Psoas muscle (tissue), 8 donors: ENCODE measurements around the gene SLC39A11. TPM values are rescaled to one million over a fixed set of nuclear protein-coding genes. Genes with fewer than 3 reads are reported as not detected.

Experiments
- ATAC-seq, 4 donors: fragments of 200-7000 bp; cut with Tn5 transposase; one replicate each; pipeline ENCODE4 v1.9.1; 2020; ENCODE audit warnings: moderate library complexity in 3 of 4, mild to moderate bottlenecking in 2 of 4
- DNase-seq, 2 donors: peaks; one replicate each; pipeline ENCODE4 v3.0.0-alpha.2; 2020
- H3K27ac ChIP-seq: fragments of 200-600 bp; one replicate; pipeline ENCODE4 v1.8.0; 2022
- H3K27me3 ChIP-seq, 3 donors: fragments of 200-600 bp in 1 of 3; one replicate each; pipeline versions ENCODE4 v1.6.1 to v1.8.0; 2013 to 2022; ENCODE audit warnings: low read length in 2 of 3, mild to moderate bottlenecking in 2 of 3, moderate library complexity in 1 of 3; ENCODE audit not compliant: insufficient read depth in 3 of 3
- H3K36me3 ChIP-seq, 2 donors: fragments of 200-600 bp in 1 of 2; one replicate each; pipeline versions ENCODE4 v1.6.1 to v1.8.0; 2013 to 2022; ENCODE audit warnings: low read depth in 1 of 2, mild to moderate bottlenecking in 1 of 2, moderate library complexity in 1 of 2; ENCODE audit not compliant: insufficient read depth in 1 of 2
- H3K4me1 ChIP-seq: fragments of 200-600 bp; one replicate; pipeline ENCODE4 v1.8.0; 2022
- H3K4me3 ChIP-seq: fragments of 200-600 bp; one replicate; pipeline ENCODE4 v1.8.0; 2022; ENCODE audit warnings: mild to moderate bottlenecking
- H3K9me3 ChIP-seq: fragments of 200-600 bp; one replicate; pipeline ENCODE4 v1.8.0; 2022
- CTCF ChIP-seq: fragments of 200-600 bp; IDR thresholded peaks from one replicate; pipeline ENCODE4 v1.8.0; 2022; ENCODE audit warnings: antibody characterized with exemption
- WGBS, 3 donors: extraction: QIAGEN DNeasy Blood & Tissue Kit; methylation state at CpG; one replicate each; pipeline versions ENCODE4 v1.1.6 to v1.1.7; 2013; 5-methylcytosine and 5-hydroxymethylcytosine counted together
- intact Hi-C, 2 donors: fragments of 100-400 bp; cut with DNase I; formaldehyde crosslinking; loops; one replicate each; pipeline versions ENCODE4 v1.11.0 to v1.14.2; 2022
- polyA plus RNA-seq, 3 donors: library from polyadenylated mRNA; stranded (reverse); fragments of 200-250 nt; gene quantifications; one replicate each; pipeline ENCODE4 v1.2.3, GENCODE V29; 2013
- total RNA-seq, 4 donors: library from RNA; stranded (reverse); fragmentation: NEBNext Ultra II Directional in 2 of 4; extraction: Animal tissue kit (Norgen Biotek cat#: 25700) in 2 of 4; gene quantifications; one replicate each; pipeline versions ENCODE4 v1.2.1 to v1.2.4, GENCODE V29; 2021 to 2023
- donor health status: healthy with polysubstance abuse.
- donor health status: DM: no; HTN: no; CAD: no; lungs with moderate emphysema.
- donor health status: Bipolar disorder and iron deficiency.
- donor health status: healthy.
- donor health status: DM: yes; HTN: yes; CAD: no.
- donor health status: DM: no; HTN: no; CAD: no.
- donor health status: DM: no; HTN: no; CAD: no.
- donor health status: DM: yes; HTN: yes; CAD: no.

The SLC39A11 gene
- total and polyA plus RNA-seq, 7 donors: 1.6 to 9.7 (median 7.9) TPM

GRCh38 chr17:73118951-73119391 is 26.5 kb upstream of the SLC39A11 start:
- Histone ChIP-seq H3K36me3 (no peaks in the 10 kb centered on the region), H3K4me1 (no peaks in the 10 kb centered on the region), H3K9me3 (no peaks in the 10 kb centered on the region), H3K4me3 (no peak overlapping the region), H3K27me3 (no peaks in the 10 kb centered on the region), H3K27ac (no peak overlapping the region)
- intact Hi-C loops: no loop called here
- no peak for ATAC-seq
- no peak for DNase-seq
- no peak for TF ChIP-seq CTCF
- WGBS, 3 donors: 23 to 36% (median 27%) methylated on average over 5 of the region's 5 CpGs

GRCh38 chr17:73118139-73118538 is 25.7 kb upstream of the SLC39A11 start:
- Histone ChIP-seq H3K27me3 (peaks cover 0 to 2% (median 0%) of the 10 kb centered on the region in 3 donors), H3K9me3 (no peaks in the 10 kb centered on the region), H3K36me3 (no peaks in the 10 kb centered on the region), H3K4me1 (no peaks in the 10 kb centered on the region), H3K4me3 (no peak overlapping the region), H3K27ac (no peak overlapping the region)
- ATAC-seq: no peak
- TF ChIP-seq CTCF: no peak
- intact Hi-C loops: no loop called here
- 32 to 39% (median 37%) methylated on average over 4 of the region's 4 CpGs for WGBS, 3 donors
- DNase-seq: no peak

GRCh38 chr17:73112246-73112645 is 19.8 kb upstream of the SLC39A11 start:
- DNase-seq: no peak
- Histone ChIP-seq H3K36me3 (no peaks in the 10 kb centered on the region), H3K27ac (no peak overlapping the region), H3K27me3 (peaks cover 0 to 2% (median 0%) of the 10 kb centered on the region in 3 donors), H3K4me3 (no peak overlapping the region), H3K9me3 (no peaks in the 10 kb centered on the region), H3K4me1 (no peaks in the 10 kb centered on the region)
- intact Hi-C loops: no loop called here
- TF ChIP-seq CTCF: no peak
- no peak for ATAC-seq
- WGBS, 3 donors: 93 to 97% (median 96%) methylated on average over 5 of the region's 5 CpGs

GRCh38 chr17:73111386-73111785 is 18.9 kb upstream of the SLC39A11 start:
- no peaks in the 10 kb centered on the region for H3K4me1 ChIP-seq
- 88 to 96% (median 94%) methylated on average over 6 of the region's 6 CpGs for WGBS, 3 donors
- DNase-seq (no peak), ATAC-seq (no peak)
- H3K9me3 ChIP-seq: no peaks in the 10 kb centered on the region
- no peak overlapping the region for H3K27ac ChIP-seq
- no peaks in the 10 kb centered on the region for H3K36me3 ChIP-seq
- TF ChIP-seq CTCF: no peak
- peaks cover 0 to 2% (median 0%) of the 10 kb centered on the region in 3 donors for H3K27me3 ChIP-seq
- H3K4me3 ChIP-seq: no peak overlapping the region
- intact Hi-C loops: no loop called here

- 53 to 59% (median 53%) methylated on average over 4 of the region's 4 CpGs for WGBS, 3 donors
- no peak overlapping the region for H3K27ac ChIP-seq
- ATAC-seq (no peak), DNase-seq (no peak)
- TF ChIP-seq CTCF: no peak
- H3K4me1 ChIP-seq: no peaks in the 10 kb centered on the region
- no peaks in the 10 kb centered on the region for H3K27me3 ChIP-seq
- intact Hi-C loops: no loop called here
- H3K36me3 ChIP-seq: no peaks in the 10 kb centered on the region
- no peak overlapping the region for H3K4me3 ChIP-seq
- H3K9me3 ChIP-seq: no peaks in the 10 kb centered on the region
Measured at GRCh38 chr17:73107191-73107590, 14.7 kb upstream of the SLC39A11 start.
